Omental fat pad (tissue), 4 donors: ENCODE results near the gene C19orf12. TPM values are rescaled to one million over a fixed set of nuclear protein-coding genes. Genes with fewer than 3 reads are reported as not detected.

ENCODE experiments used
- ATAC-seq: fragments of 150-250 bp; one replicate; pipeline ENCODE4 v1.9.1; 2016; ENCODE audit warnings: mild to moderate bottlenecking, moderate library complexity; ENCODE audit not compliant: low FRiP score
- DNase-seq: peaks from one replicate; pipeline ENCODE4 v3.0.0-alpha.2; 2019; ENCODE audit warnings: low spot score
- CTCF ChIP-seq, 3 donors: fragments of 450-650 bp; IDR thresholded peaks; one replicate each; pipeline ENCODE4 v1.5.1; 2016 to 2017; ENCODE audit warnings: antibody characterized with exemption in 3 of 3, mild to moderate bottlenecking in 3 of 3, moderate library complexity in 2 of 3
- total RNA-seq, 4 donors: library from RNA; depleted of rRNA; stranded (reverse); fragments of >200 nt; gene quantifications; one replicate each; pipeline ENCODE4 v1.1.0, GENCODE V29; 2016

The C19orf12 gene
- total RNA-seq, 4 donors from 2014 or later: 105 to 260 (median 142) TPM

GRCh38 chr19:29675650-29676186 is 39.3 kb downstream of the C19orf12 start:
- peak; percentile 5 for DNase-seq
- no peak for ATAC-seq

GRCh38 chr19:29675120-29675649 is 39.9 kb downstream of the C19orf12 start:
- TF ChIP-seq CTCF (IDR thresholded peaks at IDR 0.05): no peak
- DNase-seq (peak; percentile 9), ATAC-seq (no peak)

More at GRCh38 chr19:29675650-29676186, 39.3 kb downstream of the C19orf12 start:
- TF ChIP-seq CTCF (IDR thresholded peaks at IDR 0.05): no peak

- DNase-seq (peak; percentile 9), ATAC-seq (no peak)
- no peak for TF ChIP-seq CTCF (IDR thresholded peaks at IDR 0.05)
Observed at GRCh38 chr19:29674374-29675119, 40.5 kb downstream of the C19orf12 start.

- DNase-seq (peak; percentile 10), ATAC-seq (no peak)
- no peak for TF ChIP-seq CTCF (IDR thresholded peaks at IDR 0.05)
Observed at GRCh38 chr19:29673451-29674371, 41.4 kb downstream of the C19orf12 start.

- TF ChIP-seq CTCF (IDR thresholded peaks at IDR 0.05): no peak
- ATAC-seq (no peak), DNase-seq (peak; percentile 20)
Observed at GRCh38 chr19:29672933-29673336, 42.1 kb downstream of the C19orf12 start.

GRCh38 chr19:29672319-29672932 is 42.6 kb downstream of the C19orf12 start:
- no peak for TF ChIP-seq CTCF (IDR thresholded peaks at IDR 0.05)
- no peak for ATAC-seq
- DNase-seq: no peak
